H9 (cell line): ENCODE results near the gene TIFAB. TPM values are rescaled to one million over a fixed set of nuclear protein-coding genes. Genes with fewer than 3 reads are reported as not detected.

ENCODE experiments used
- DNase-seq: peaks from one replicate; pipeline ENCODE4 v3.0.0-alpha.2; 2017
- H2AFZ ChIP-seq: one replicate; pipeline ENCODE4 v1.6.1; 2013; ENCODE audit warnings: mild to moderate bottlenecking, low read length, control low read depth, moderate library complexity
- H2AK5ac ChIP-seq: 2 replicates; pipeline ENCODE4 v1.6.1; 2013; ENCODE audit warnings: low read length, control low read depth, mixed read lengths; ENCODE audit not compliant: insufficient read length
- H2BK120ac ChIP-seq: one replicate; pipeline ENCODE4 v1.6.1; 2013; ENCODE audit warnings: low read depth, mild to moderate bottlenecking, low read length, control low read depth, inconsistent platforms; ENCODE audit not compliant: poor library complexity, severe bottlenecking
- H2BK12ac ChIP-seq: 2 replicates; pipeline ENCODE4 v1.6.1; 2013; ENCODE audit warnings: low read length, control low read depth, mixed read lengths, low read depth; ENCODE audit not compliant: insufficient read length
- H2BK15ac ChIP-seq: 2 replicates; pipeline ENCODE4 v1.6.1; 2013; ENCODE audit warnings: low read depth, low read length, control low read depth
- H2BK20ac ChIP-seq: one replicate; pipeline ENCODE4 v1.6.1; 2013; ENCODE audit warnings: low read depth, mild to moderate bottlenecking, low read length, control low read depth, inconsistent platforms; ENCODE audit not compliant: poor library complexity, severe bottlenecking
- H2BK5ac ChIP-seq: 2 replicates; pipeline ENCODE4 v1.6.1; 2013; ENCODE audit warnings: low read length, control low read depth, mixed read lengths; ENCODE audit not compliant: insufficient read length
- H3K14ac ChIP-seq: 2 replicates; pipeline ENCODE4 v1.6.1; 2013; ENCODE audit warnings: low read length, control low read depth; ENCODE audit not compliant: insufficient read depth
- H3K18ac ChIP-seq: 2 replicates; pipeline ENCODE4 v1.6.1; 2013; ENCODE audit warnings: low read depth, mild to moderate bottlenecking, mixed read lengths, low read length, control low read depth; ENCODE audit not compliant: insufficient read length
- H3K23ac ChIP-seq: 2 replicates; pipeline ENCODE4 v1.6.1; 2013; ENCODE audit warnings: low read length, control low read depth, mixed read lengths, low read depth; ENCODE audit not compliant: insufficient read length
- H3K23me2 ChIP-seq: 2 replicates; pipeline ENCODE4 v1.6.1; 2013; ENCODE audit warnings: low read depth, mild to moderate bottlenecking, mixed read lengths, low read length, control low read depth; ENCODE audit not compliant: insufficient read length, poor library complexity, severe bottlenecking
- H3K27ac ChIP-seq: 2 replicates; pipeline ENCODE4 v1.5.1; 2013; ENCODE audit warnings: low read length, control low read depth, mixed read lengths, low read depth; ENCODE audit not compliant: insufficient read length
- H3K27me3 ChIP-seq: 2 replicates; pipeline ENCODE4 v1.6.1; 2013; ENCODE audit warnings: low read length, control low read depth, inconsistent platforms; ENCODE audit not compliant: insufficient read depth
- H3K4ac ChIP-seq: 2 replicates; pipeline ENCODE4 v1.6.1; 2013; ENCODE audit warnings: low read depth, mild to moderate bottlenecking, control low read depth, inconsistent platforms, low read length, moderate library complexity
- H3K4me1 ChIP-seq: 2 replicates; pipeline ENCODE4 v1.6.1; 2013; ENCODE audit warnings: low read length, control low read depth, inconsistent platforms; ENCODE audit not compliant: insufficient read depth
- H3K4me2 ChIP-seq: 2 replicates; pipeline ENCODE4 v1.6.1; 2013; ENCODE audit warnings: low read length, control low read depth, mixed read lengths; ENCODE audit not compliant: insufficient read length, insufficient read depth
- H3K56ac ChIP-seq: 2 replicates; pipeline ENCODE4 v1.6.1; 2013; ENCODE audit warnings: low read depth, mild to moderate bottlenecking, mixed read lengths, low read length, control low read depth; ENCODE audit not compliant: insufficient read length
- H3K79me1 ChIP-seq: 2 replicates; pipeline ENCODE4 v1.6.1; 2013; ENCODE audit warnings: low read depth, mild to moderate bottlenecking, moderate library complexity, low read length, control low read depth, inconsistent platforms; ENCODE audit not compliant: insufficient read depth, poor library complexity, severe bottlenecking
- H3K79me2 ChIP-seq: 2 replicates; pipeline ENCODE4 v1.6.1; 2013; ENCODE audit warnings: low read length, control low read depth, inconsistent platforms; ENCODE audit not compliant: insufficient read depth
- H3K9ac ChIP-seq: 2 replicates; pipeline ENCODE4 v1.6.1; 2013; ENCODE audit warnings: low read length, control low read depth, mixed read lengths; ENCODE audit not compliant: insufficient read length; ENCODE audit errors: extremely low read depth
- H3K9me3 ChIP-seq: one replicate; pipeline ENCODE4 v1.6.1; 2013; ENCODE audit warnings: low read depth, low read length, inconsistent platforms; ENCODE audit not compliant: control insufficient read depth
- H3T11ph ChIP-seq: one replicate; pipeline ENCODE4 v1.6.1; 2013; ENCODE audit warnings: mild to moderate bottlenecking, low read length, control low read depth, inconsistent platforms
- H4K20me1 ChIP-seq: one replicate; pipeline ENCODE4 v1.6.1; 2013; ENCODE audit not compliant: control insufficient read depth, insufficient read length, insufficient read depth
- H4K5ac ChIP-seq: 2 replicates; pipeline ENCODE4 v1.6.1; 2013; ENCODE audit warnings: low read depth, mild to moderate bottlenecking, mixed read lengths, low read length, control low read depth; ENCODE audit not compliant: insufficient read length
- H4K8ac ChIP-seq: replicated peaks from 2 replicates; pipeline ENCODE4 v1.6.1; 2013; ENCODE audit warnings: low read length, control low read depth, mixed read lengths, low read depth; ENCODE audit not compliant: insufficient read length
- H4K91ac ChIP-seq: 2 replicates; pipeline ENCODE4 v1.6.1; 2013; ENCODE audit warnings: low read depth, mild to moderate bottlenecking, moderate library complexity, mixed read lengths, low read length, control low read depth; ENCODE audit not compliant: insufficient read length
- H3K27ac Mint-ChIP-seq, 3 experiments: 2 replicates in 2 of 3; 3 replicates in 1 of 3; pipeline ENCODE4 v1.8.0; 2020 to 2021; ENCODE audit warnings: mixed read lengths in 3 of 3, mild to moderate bottlenecking in 1 of 3, moderate library complexity in 1 of 3
- H3K27me3 Mint-ChIP-seq: 2 replicates; pipeline ENCODE4 v1.8.0; 2021; ENCODE audit warnings: low read depth, mild to moderate bottlenecking, moderate library complexity, mixed read lengths
- H3K36me3 Mint-ChIP-seq, 3 experiments: 2 replicates in 2 of 3; 3 replicates in 1 of 3; pipeline ENCODE4 v1.8.0; 2020 to 2021; ENCODE audit warnings: low read depth in 3 of 3, mixed read lengths in 3 of 3; ENCODE audit not compliant: insufficient read depth in 1 of 3
- H3K4me1 Mint-ChIP-seq, 2 experiments: 2 replicates each; pipeline ENCODE4 v1.8.0; 2020; ENCODE audit warnings: mixed read lengths in 2 of 2
- H3K4me3 Mint-ChIP-seq, 2 experiments: 2 replicates in 1 of 2; 3 replicates in 1 of 2; pipeline ENCODE4 v1.8.0; 2020 to 2021; ENCODE audit warnings: mild to moderate bottlenecking in 2 of 2, mixed read lengths in 2 of 2, moderate library complexity in 1 of 2
- H3K9me3 Mint-ChIP-seq, 2 experiments: 2 replicates in 1 of 2; 3 replicates in 1 of 2; pipeline ENCODE4 v1.8.0; 2020; ENCODE audit warnings: mild to moderate bottlenecking in 2 of 2, mixed read lengths in 2 of 2, moderate library complexity in 1 of 2
- CTCF ChIP-seq: fragments of 200-600 bp; sonication (generic); conservative IDR thresholded peaks from 3 replicates; pipeline ENCODE4 v1.8.0; 2021; ENCODE audit warnings: antibody characterized with exemption, mild to moderate bottlenecking
- WGBS: extraction: QIAGEN DNeasy Blood & Tissue Kit; methylation state at CpG from one replicate; pipeline ENCODE4 v1.1.7; 2013; ENCODE audit warnings: missing lambda C conversion rate, low lambda C conversion rate, mixed read lengths; ENCODE audit not compliant: insufficient read length; ENCODE audit errors: extremely low coverage; 5-methylcytosine and 5-hydroxymethylcytosine counted together
- total RNA-seq: library from RNA; stranded (reverse); gene quantifications from 2 replicates; pipeline ENCODE4 v1.2.1, GENCODE V29; 2021

TIFAB gene
- total RNA-seq, 1 experiment from 2014 or later: not detected

GRCh38 chr5:135432113-135432512 is 20.0 kb downstream of the TIFAB start:
- Mint-ChIP-seq H3K36me3 (peaks cover 2 to 11% (median 5%) of the 10 kb centered on the region in 3 experiments; a peak in 4 of 7 replicates), H3K27me3 (peaks cover 25% of the 10 kb centered on the region), H3K9me3 (peaks cover 10 to 14% of the 10 kb centered on the region in 2 experiments), H3K4me1 (peaks cover 0 to 8% of the 10 kb centered on the region in 2 experiments; a peak in 2 of 4 replicates), H3K4me3 (no peak overlapping the region), H3K27ac (no peak overlapping the region)
- H3K4me2 ChIP-seq: no peak overlapping the region
- no peak overlapping the region for H3T11ph ChIP-seq
- no peak overlapping the region for H3K23ac ChIP-seq
- no peaks in the 10 kb centered on the region for H3K4me1 ChIP-seq
- H2BK5ac ChIP-seq: no peak overlapping the region
- no peak overlapping the region for H2BK15ac ChIP-seq
- H2AFZ ChIP-seq: no peak overlapping the region
- H4K8ac ChIP-seq: no peak overlapping the region
- H3K4ac ChIP-seq: no peak overlapping the region
- H3K14ac ChIP-seq: no peak overlapping the region
- H3K9ac ChIP-seq: no peak overlapping the region
- no peak overlapping the region for H2AK5ac ChIP-seq
- no peaks in the 10 kb centered on the region for H3K79me2 ChIP-seq
- H4K20me1 ChIP-seq: no peaks in the 10 kb centered on the region
- no peak overlapping the region for H4K5ac ChIP-seq
- TF ChIP-seq CTCF: no peak
- H3K23me2 ChIP-seq: no peaks in the 10 kb centered on the region
- no CpG with 5 or more reads among the region's 4 CpGs for WGBS
- H2BK120ac ChIP-seq: no peak overlapping the region
- no peak overlapping the region for H4K91ac ChIP-seq
- H3K56ac ChIP-seq: no peak overlapping the region
- no peak overlapping the region for H3K18ac ChIP-seq
- DNase-seq: peak; percentile 22
- no peak overlapping the region for H2BK12ac ChIP-seq
- no peaks in the 10 kb centered on the region for H3K27me3 ChIP-seq
- H3K79me1 ChIP-seq: no peaks in the 10 kb centered on the region
- H2BK20ac ChIP-seq: no peak overlapping the region
- H3K27ac ChIP-seq: no peak overlapping the region
- peaks cover 5% of the 10 kb centered on the region for H3K9me3 ChIP-seq
